Activated naive CD8-positive, alpha-beta T cell treated with anti-CD3 and anti-CD28 coated beads, Interleukin-2, amount 10 ng/mL, durations not matched to agents 7 days and 5 days (primary cell): Measurements from ENCODE around the gene NRIP3. TPM values are rescaled to one million over a fixed set of nuclear protein-coding genes. Genes with fewer than 3 reads are reported as not detected.

ENCODE experiments used
- total RNA-seq, 2 experiments: library from RNA; stranded (reverse); gene quantifications; one replicate each; pipeline ENCODE4 v1.2.3, GENCODE V29; 2021

Gene NRIP3
- total RNA-seq, 2 experiments from 2014 or later: 1.4 to 2.0 TPM

Other genes starting within 250 kb of the NRIP3 start
- 10 to 100 TPM; 21.8 to 23.4 TPM for gene AKIP1, start 92.8 kb downstream of the NRIP3 start, total RNA-seq
- not detected for gene C11orf16, start 71.1 kb downstream of the NRIP3 start, total RNA-seq
- gene ASCL3, start 61.0 kb downstream of the NRIP3 start, total RNA-seq: not detected
- gene TMEM9B, start 39.6 kb downstream of the NRIP3 start, total RNA-seq: 10 to 100 TPM; 28.9 to 32.4 TPM
- gene SCUBE2, start 87.6 kb upstream of the NRIP3 start, total RNA-seq: not detected